ENCODE results near the gene ARID1B. TPM values are rescaled to one million over a fixed set of nuclear protein-coding genes. Genes with fewer than 3 reads are reported as not detected.

The ARID1B gene
- total RNA-seq, 1 donor from 2014 or later = 16.3 TPM

DNA sequence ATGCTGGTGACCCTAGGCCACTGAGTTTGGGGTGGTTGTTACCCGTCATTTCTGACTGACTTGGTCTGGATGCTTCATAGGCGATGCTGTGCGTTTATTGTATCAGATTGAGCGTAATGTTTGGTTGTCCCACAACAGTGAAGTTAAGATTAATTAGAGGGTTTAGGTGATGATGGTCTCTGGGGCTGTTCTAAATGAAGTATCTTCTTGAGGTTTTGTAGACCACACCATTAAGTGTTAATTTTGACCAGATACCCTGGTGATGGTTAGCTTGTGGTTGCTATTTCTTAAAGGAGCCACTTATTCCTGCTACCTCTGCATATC lies 132.8 kb downstream of the ARID1B start:
- Histone ChIP-seq H3K4me3 (ENCODE audit: low read depth, low read length) (no peak overlapping the region), H3K36me3 (ENCODE audit: control insufficient read depth, insufficient read depth, low read length) (no peaks in the 10 kb centered on the region), H3K27me3 (ENCODE audit: control insufficient read depth, insufficient read depth, low read length) (no peaks in the 10 kb centered on the region)
- no peak for DNase-seq (ENCODE audit: low read depth)
- no peak for FAIRE-seq
- TF ChIP-seq, protein P1, sequence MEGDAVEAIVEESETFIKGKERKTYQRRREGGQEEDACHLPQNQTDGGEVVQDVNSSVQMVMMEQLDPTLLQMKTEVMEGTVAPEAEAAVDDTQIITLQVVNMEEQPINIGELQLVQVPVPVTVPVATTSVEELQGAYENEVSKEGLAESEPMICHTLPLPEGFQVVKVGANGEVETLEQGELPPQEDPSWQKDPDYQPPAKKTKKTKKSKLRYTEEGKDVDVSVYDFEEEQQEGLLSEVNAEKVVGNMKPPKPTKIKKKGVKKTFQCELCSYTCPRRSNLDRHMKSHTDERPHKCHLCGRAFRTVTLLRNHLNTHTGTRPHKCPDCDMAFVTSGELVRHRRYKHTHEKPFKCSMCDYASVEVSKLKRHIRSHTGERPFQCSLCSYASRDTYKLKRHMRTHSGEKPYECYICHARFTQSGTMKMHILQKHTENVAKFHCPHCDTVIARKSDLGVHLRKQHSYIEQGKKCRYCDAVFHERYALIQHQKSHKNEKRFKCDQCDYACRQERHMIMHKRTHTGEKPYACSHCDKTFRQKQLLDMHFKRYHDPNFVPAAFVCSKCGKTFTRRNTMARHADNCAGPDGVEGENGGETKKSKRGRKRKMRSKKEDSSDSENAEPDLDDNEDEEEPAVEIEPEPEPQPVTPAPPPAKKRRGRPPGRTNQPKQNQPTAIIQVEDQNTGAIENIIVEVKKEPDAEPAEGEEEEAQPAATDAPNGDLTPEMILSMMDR (IDR thresholded peaks at IDR 0.05; ENCODE audit: insufficient read depth, low read length, severe bottlenecking) = no peak

DNA sequence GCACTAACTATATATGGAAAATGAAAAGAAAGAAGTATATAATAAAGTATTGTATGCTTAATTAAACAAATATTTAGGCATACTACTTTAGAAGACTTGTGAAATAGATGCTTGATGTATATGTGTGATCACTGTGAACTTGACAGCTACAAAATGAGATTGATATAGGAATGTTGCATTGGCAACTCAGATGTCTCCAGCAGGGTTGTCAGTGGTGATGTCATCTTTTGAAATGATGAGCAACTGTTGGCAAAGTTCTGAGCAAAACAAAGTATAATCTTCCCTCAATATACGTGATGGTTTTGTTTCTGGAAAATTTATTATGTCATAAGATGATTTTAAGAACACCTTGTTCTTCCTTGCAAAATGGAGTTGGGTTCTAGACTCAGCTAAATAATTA lies 133.8 kb downstream of the ARID1B start:
- H3K36me3 ChIP-seq (ENCODE audit: control insufficient read depth, insufficient read depth, low read length) = no peaks in the 10 kb centered on the region
- no peaks in the 10 kb centered on the region for H3K27me3 ChIP-seq (ENCODE audit: control insufficient read depth, insufficient read depth, low read length)
- FAIRE-seq (no peak), DNase-seq (ENCODE audit: low read depth) (peak; percentile 20)
- no peak overlapping the region for H3K4me3 ChIP-seq (ENCODE audit: low read depth, low read length)
- TF ChIP-seq, protein P1 (IDR thresholded peaks at IDR 0.05; ENCODE audit: insufficient read depth, low read length, severe bottlenecking) = no peak

DNA sequence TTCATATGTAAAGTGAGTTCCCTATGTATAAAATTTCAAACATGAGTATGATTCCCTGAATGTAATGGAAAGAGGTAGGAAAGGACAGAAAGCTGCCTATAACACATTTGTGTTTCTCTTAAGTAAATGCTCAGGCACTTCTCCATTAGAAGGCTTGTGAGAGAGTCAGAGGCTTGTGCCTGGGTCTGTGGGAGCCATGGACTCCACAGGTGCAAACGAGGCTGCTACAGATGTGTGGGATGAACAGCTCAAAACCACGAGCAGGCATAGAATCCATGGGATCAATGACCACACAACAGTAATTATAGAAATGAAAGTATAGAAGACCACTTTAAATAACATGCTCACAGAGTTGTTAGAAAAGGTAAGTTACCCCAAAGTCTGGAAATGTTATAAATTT lies 134.4 kb downstream of the ARID1B start:
- DNase-seq (ENCODE audit: low read depth) = no peak

DNA sequence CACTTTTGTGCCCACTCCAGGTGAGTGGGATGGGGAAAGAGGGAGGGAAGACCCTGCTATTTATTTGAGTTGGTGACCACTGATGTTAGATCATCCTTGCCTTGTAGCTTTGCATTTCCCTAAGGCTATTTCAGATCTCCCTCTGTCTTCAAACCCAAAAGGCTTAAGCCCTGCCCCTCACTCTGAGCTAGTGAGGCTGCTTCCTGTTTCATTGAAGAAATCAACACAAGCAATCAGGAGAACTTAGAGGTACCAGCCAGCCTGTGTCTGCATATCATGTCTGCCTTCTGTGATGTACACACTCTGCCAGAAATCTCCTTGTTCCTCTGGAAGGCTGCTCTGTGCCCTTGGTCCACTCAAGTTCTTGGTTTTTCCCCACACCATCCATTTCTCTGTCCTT lies 135.3 kb downstream of the ARID1B start:
- no peak for DNase-seq (ENCODE audit: low read depth)
- Histone ChIP-seq H3K4me3 (ENCODE audit: low read depth, low read length) (no peak overlapping the region), H3K36me3 (ENCODE audit: control insufficient read depth, insufficient read depth, low read length) (no peaks in the 10 kb centered on the region), H3K27me3 (ENCODE audit: control insufficient read depth, insufficient read depth, low read length) (no peaks in the 10 kb centered on the region)
- FAIRE-seq = no peak
- TF ChIP-seq, protein P1 (IDR thresholded peaks at IDR 0.05; ENCODE audit: insufficient read depth, low read length, severe bottlenecking) = no peak

More for the DNA sequence above, 134.4 kb downstream of the ARID1B start:
- TF ChIP-seq, protein P1 (IDR thresholded peaks at IDR 0.05; ENCODE audit: insufficient read depth, low read length, severe bottlenecking) = no peak
- H3K27me3 ChIP-seq (ENCODE audit: control insufficient read depth, insufficient read depth, low read length) = no peaks in the 10 kb centered on the region
- H3K4me3 ChIP-seq (ENCODE audit: low read depth, low read length) = no peak overlapping the region
- H3K36me3 ChIP-seq (ENCODE audit: control insufficient read depth, insufficient read depth, low read length) = no peaks in the 10 kb centered on the region
- no peak for FAIRE-seq

DNA sequence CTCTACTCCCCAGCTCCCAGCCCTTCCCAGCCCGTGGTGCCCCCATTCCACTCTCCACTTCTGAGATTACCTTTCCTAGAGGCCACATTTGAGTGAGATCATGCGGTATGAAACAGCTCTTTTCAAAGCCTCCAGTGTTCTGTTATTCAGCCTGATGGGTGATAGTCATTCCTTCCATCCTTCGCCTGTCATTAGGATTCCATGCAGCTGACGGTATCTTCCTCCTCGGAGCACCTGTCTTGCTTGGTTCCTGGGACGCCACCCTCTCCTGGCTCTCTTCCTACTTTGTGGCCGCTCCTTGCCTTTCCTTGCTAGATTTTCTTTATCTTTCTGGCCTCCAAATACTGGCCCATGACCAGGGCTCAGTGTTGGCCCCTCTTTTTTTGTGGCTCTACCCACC lies 137.0 kb downstream of the ARID1B start:
- no peak for FAIRE-seq
- DNase-seq (ENCODE audit: low read depth) = no peak
- TF ChIP-seq, protein P1 (IDR thresholded peaks at IDR 0.05; ENCODE audit: insufficient read depth, low read length, severe bottlenecking) = no peak
- H3K36me3 ChIP-seq (ENCODE audit: control insufficient read depth, insufficient read depth, low read length) = no peaks in the 10 kb centered on the region
- H3K4me3 ChIP-seq (ENCODE audit: low read depth, low read length) = no peak overlapping the region
- H3K27me3 ChIP-seq (ENCODE audit: control insufficient read depth, insufficient read depth, low read length) = no peaks in the 10 kb centered on the region

DNA sequence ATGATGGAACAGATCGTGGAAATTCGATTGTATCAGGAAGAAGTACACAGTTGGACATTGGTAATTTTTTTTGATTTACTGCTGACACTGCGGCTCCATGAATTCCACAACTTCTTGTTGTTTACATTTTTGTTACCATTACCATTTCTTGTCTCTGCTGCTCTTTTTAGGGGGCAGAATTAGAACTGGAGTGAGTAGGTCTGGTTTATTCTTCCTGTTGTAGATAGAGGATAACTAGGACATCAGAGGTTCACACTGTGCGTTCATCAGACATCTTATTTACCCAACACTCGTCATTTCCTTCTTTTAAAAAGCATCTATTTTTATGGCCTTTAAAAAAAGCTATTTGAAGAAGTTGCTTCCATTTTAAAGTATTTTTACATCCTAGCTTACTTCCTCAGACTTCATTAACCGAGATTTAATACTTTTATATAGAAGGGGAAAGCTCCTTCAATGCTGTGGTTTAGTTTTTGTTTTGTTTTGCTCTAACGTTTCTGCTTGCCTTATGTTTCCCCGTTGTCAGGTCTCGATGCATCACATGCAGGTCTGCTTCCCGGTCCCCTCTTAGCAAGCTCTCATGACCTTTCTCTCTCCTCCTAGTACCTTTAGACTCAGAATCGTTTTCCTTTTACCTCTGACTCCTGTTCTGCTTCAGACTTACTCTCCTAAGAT lies 139.1 kb downstream of the ARID1B start:
- H3K4me3 ChIP-seq (ENCODE audit: low read depth, low read length) = no peak overlapping the region
- TF ChIP-seq, protein P1 (IDR thresholded peaks at IDR 0.05; ENCODE audit: insufficient read depth, low read length, severe bottlenecking) = no peak
- FAIRE-seq = no peak
- no peak for DNase-seq (ENCODE audit: low read depth)
- no peaks in the 10 kb centered on the region for H3K27me3 ChIP-seq (ENCODE audit: control insufficient read depth, insufficient read depth, low read length)
- no peaks in the 10 kb centered on the region for H3K36me3 ChIP-seq (ENCODE audit: control insufficient read depth, insufficient read depth, low read length)
